ENCODE results near the gene SPZ1. TPM values are rescaled to one million over a fixed set of nuclear protein-coding genes. Genes with fewer than 3 reads are reported as not detected.
"Not testable (repeated sequence)": the region's sequence is repeated elsewhere in the genome, so short reads cannot be mapped to it uniquely, and the experiment has no call there.

Gene SPZ1
- total and polyA plus RNA-seq, 4 donors, result not detected

DNA sequence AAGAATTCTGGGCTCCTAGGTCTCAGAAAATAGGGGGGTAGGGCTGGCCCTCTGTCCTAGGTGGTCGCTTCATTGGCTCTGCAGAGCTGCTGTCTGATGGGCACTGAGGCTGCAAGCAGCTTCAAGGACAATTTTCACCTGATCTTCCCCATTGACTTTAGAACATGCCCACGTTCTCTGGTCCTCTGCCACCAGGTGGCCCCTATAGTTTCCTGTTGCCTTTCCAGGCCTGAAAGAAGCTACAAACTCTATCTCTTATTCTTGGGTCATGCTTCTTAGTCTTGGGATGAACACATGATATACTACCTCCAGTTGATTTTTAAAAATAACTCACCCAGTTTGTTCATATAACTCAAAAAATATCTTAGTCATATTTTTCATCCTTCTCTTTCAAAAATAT lies 26.3 kb downstream of the SPZ1 start:
- WGBS, 2 donors, result 66 to 69% methylated on average over 2 of the region's 2 CpGs
- no peaks in the 10 kb centered on the region for H3K4me1 ChIP-seq (ENCODE audit: control insufficient read depth in 1 of 2, insufficient read depth in 2 of 2, low read length in 2 of 2)
- H3K9me3 ChIP-seq (ENCODE audit: control insufficient read depth, low read length), result no peaks in the 10 kb centered on the region
- no peaks in the 10 kb centered on the region for H3K27me3 ChIP-seq (ENCODE audit: control insufficient read depth in 1 of 2, insufficient read depth in 2 of 2, low read length in 1 of 2)
- no peak overlapping the region for H3K4me3 ChIP-seq (ENCODE audit: low read length in 2 of 2)
- ATAC-seq (ENCODE audit: low FRiP score) (no peak), DNase-seq (no peak)
- H3K36me3 ChIP-seq (ENCODE audit: control insufficient read depth in 1 of 2, insufficient read depth in 2 of 2, low read length in 1 of 2), result no peaks in the 10 kb centered on the region
- H3K27ac ChIP-seq (ENCODE audit: low read depth in 1 of 2, low read length in 2 of 2), result no peak overlapping the region
- intact Hi-C loops (cut with DNase I), result no loop called here

DNA sequence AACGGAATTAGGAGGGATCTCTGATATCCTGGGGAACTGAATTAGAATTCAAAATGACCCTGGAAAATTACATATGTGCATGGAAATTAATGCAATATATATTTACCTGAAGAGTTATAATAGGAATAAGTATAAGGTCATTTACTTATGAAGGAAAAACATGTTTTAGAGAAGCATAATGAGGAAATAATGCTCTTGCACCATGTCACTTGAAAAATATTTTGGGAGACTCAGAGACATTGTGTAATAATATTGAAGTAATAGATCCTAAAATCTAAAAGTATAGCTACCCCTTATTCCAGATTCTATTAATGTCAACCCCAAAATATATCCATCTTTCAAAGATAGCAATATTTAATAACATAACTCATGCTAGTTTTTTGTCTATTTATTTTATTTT lies 28.4 kb downstream of the SPZ1 start:
- Histone ChIP-seq H3K27ac (ENCODE audit: low read depth in 1 of 2, low read length in 2 of 2) (no peak overlapping the region), H3K27me3 (ENCODE audit: control insufficient read depth in 1 of 2, insufficient read depth in 2 of 2, low read length in 1 of 2) (no peaks in the 10 kb centered on the region), H3K9me3 (ENCODE audit: control insufficient read depth, low read length) (no peaks in the 10 kb centered on the region), H3K36me3 (ENCODE audit: control insufficient read depth in 1 of 2, insufficient read depth in 2 of 2, low read length in 1 of 2) (no peaks in the 10 kb centered on the region), H3K4me1 (ENCODE audit: control insufficient read depth in 1 of 2, insufficient read depth in 2 of 2, low read length in 2 of 2) (no peaks in the 10 kb centered on the region), H3K4me3 (ENCODE audit: low read length in 2 of 2) (no peak overlapping the region)
- no peak for ATAC-seq (ENCODE audit: low FRiP score)
- intact Hi-C loops (cut with DNase I), result no loop called here
- WGBS, 2 donors, result 53 to 70% methylated on average over 1 of the region's 1 CpG
- DNase-seq, result no peak

DNA sequence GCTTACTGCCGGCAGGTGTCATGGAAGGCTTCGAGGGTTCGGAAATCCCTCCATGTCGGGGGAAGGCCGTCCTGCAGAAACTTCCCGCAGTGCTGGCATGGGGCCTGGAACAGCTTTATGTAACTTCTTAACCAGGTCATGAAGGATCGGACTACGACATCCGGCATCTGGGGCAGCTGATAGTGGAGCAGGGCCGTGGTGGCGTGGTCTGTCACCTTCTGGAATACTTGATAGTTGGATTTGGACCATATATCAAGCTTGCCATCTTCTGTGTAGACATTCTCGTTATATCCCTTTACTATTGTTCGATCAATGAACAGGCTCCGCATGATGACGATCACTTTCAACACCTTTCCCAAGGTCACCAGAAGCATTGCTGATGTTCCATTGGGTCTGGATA lies 31.2 kb downstream of the SPZ1 start:
- 91 to 94% methylated on average over 15 of the region's 15 CpGs for WGBS, 2 donors

DNA sequence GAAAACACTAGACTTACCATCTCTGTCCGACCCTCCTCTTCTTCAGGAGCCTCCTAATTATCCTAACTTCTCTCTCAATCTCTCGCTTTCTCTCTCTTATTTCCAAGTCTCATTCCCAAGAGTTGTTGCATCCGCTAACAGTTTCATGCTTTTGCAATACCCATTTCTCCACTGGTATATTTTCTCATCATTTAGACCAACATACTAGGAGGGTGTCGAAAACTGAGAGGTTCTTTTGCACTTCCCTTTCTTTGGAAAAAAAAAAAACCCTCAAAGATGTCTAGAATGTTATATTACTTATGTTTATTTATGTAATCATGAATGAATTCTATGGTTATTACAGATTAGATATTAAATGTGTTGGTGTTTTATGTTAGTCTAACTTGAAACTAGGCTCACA lies 35.9 kb downstream of the SPZ1 start:
- Histone ChIP-seq H3K27ac (ENCODE audit: low read depth in 1 of 2, low read length in 2 of 2) (no peak overlapping the region), H3K9me3 (ENCODE audit: control insufficient read depth, low read length) (no peaks in the 10 kb centered on the region), H3K27me3 (ENCODE audit: control insufficient read depth in 1 of 2, insufficient read depth in 2 of 2, low read length in 1 of 2) (no peaks in the 10 kb centered on the region), H3K36me3 (ENCODE audit: control insufficient read depth in 1 of 2, insufficient read depth in 2 of 2, low read length in 1 of 2) (no peaks in the 10 kb centered on the region), H3K4me1 (ENCODE audit: control insufficient read depth in 1 of 2, insufficient read depth in 2 of 2, low read length in 2 of 2) (no peaks in the 10 kb centered on the region), H3K4me3 (ENCODE audit: low read length in 2 of 2) (no peak overlapping the region)
- DNase-seq (no peak), ATAC-seq (ENCODE audit: low FRiP score) (no peak)
- 93 to 94% methylated on average over 4 of the region's 4 CpGs for WGBS, 2 donors
- intact Hi-C loops (cut with DNase I), result no loop called here

More for the DNA sequence above, 31.2 kb downstream of the SPZ1 start:
- ATAC-seq (ENCODE audit: low FRiP score); H3K4me3 ChIP-seq (ENCODE audit: low read length in 2 of 2); H3K36me3 ChIP-seq (ENCODE audit: control insufficient read depth in 1 of 2, insufficient read depth in 2 of 2, low read length in 1 of 2); DNase-seq; H3K9me3 ChIP-seq (ENCODE audit: control insufficient read depth, low read length); H3K27me3 ChIP-seq (ENCODE audit: control insufficient read depth in 1 of 2, insufficient read depth in 2 of 2, low read length in 1 of 2); H3K27ac ChIP-seq (ENCODE audit: low read depth in 1 of 2, low read length in 2 of 2); H3K4me1 ChIP-seq (ENCODE audit: control insufficient read depth in 1 of 2, insufficient read depth in 2 of 2, low read length in 2 of 2); intact Hi-C loops (cut with DNase I): not testable (repeated sequence)

- WGBS, 2 donors, result 95 to 96% methylated on average over 1 of the region's 1 CpG
Observed at GRCh38 chr5:80357671-80358070, 37.9 kb downstream of the SPZ1 start.

DNA sequence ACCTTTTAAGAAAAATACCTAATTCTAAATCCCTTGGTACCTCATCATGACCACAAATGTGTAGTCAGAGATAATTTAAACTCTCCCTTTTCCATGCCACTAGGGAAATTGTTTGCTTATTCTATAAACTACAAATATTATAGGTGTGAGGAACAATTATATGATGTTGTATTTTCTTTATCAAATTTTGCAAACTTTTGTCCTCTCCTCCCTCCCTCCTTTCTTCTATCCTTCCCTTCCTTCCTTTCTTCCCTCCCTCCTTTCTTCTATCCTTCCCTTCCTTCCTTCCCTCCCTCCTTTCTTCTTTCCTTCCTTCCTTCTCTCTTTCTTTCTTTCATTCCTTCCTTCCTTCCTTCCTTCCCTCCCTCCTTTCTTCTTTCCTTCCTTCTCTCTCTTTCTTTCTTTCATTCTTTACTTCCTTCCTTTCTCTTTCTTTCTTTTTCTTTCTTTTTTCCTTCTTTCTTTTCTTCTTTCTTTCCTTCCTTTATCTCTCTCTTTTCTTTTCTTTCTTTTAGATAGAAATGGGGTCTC lies 41.2 kb downstream of the SPZ1 start:
- H3K27me3 ChIP-seq (ENCODE audit: control insufficient read depth in 1 of 2, insufficient read depth in 2 of 2, low read length in 1 of 2), result no peaks in the 10 kb centered on the region
- H3K27ac ChIP-seq (ENCODE audit: low read depth in 1 of 2, low read length in 2 of 2), result no peak overlapping the region
- intact Hi-C loops (cut with DNase I), result no loop called here
- H3K9me3 ChIP-seq (ENCODE audit: control insufficient read depth, low read length), result peaks cover 1% of the 10 kb centered on the region
- no peaks in the 10 kb centered on the region for H3K36me3 ChIP-seq (ENCODE audit: control insufficient read depth in 1 of 2, insufficient read depth in 2 of 2, low read length in 1 of 2)
- ATAC-seq (ENCODE audit: low FRiP score), result no peak
- H3K4me1 ChIP-seq (ENCODE audit: control insufficient read depth in 1 of 2, insufficient read depth in 2 of 2, low read length in 2 of 2), result no peaks in the 10 kb centered on the region
- no peak for DNase-seq
- no peak overlapping the region for H3K4me3 ChIP-seq (ENCODE audit: low read length in 2 of 2)

More at GRCh38 chr5:80357671-80358070, 37.9 kb downstream of the SPZ1 start:
- intact Hi-C loops (cut with DNase I), result no loop called here
- Histone ChIP-seq H3K27me3 (ENCODE audit: control insufficient read depth in 1 of 2, insufficient read depth in 2 of 2, low read length in 1 of 2) (no peaks in the 10 kb centered on the region), H3K4me3 (ENCODE audit: low read length in 2 of 2) (no peak overlapping the region), H3K4me1 (ENCODE audit: control insufficient read depth in 1 of 2, insufficient read depth in 2 of 2, low read length in 2 of 2) (no peaks in the 10 kb centered on the region), H3K27ac (ENCODE audit: low read depth in 1 of 2, low read length in 2 of 2) (no peak overlapping the region), H3K9me3 (ENCODE audit: control insufficient read depth, low read length) (peaks cover 1% of the 10 kb centered on the region), H3K36me3 (ENCODE audit: control insufficient read depth in 1 of 2, insufficient read depth in 2 of 2, low read length in 1 of 2) (no peaks in the 10 kb centered on the region)
- DNase-seq (no peak), ATAC-seq (ENCODE audit: low FRiP score) (no peak)

DNA sequence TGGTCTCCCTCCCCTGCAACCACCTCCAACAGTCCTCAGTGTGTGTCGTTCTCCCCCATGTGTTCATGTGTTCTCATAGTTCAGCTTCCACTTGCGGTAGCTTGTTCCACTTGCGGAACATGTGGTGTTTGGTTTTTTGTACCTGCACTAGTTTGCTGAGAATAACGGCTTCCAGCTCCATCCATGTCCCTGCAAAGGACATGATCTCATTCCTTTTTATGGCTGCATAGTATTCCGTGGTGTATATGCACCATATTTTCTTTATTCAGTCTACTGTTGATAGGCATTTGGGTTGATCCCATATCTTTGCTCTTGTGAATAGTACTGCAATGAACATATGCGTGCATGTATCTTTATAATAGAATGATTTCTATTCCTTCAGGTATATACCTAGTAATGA lies 45.1 kb downstream of the SPZ1 start:
- 90% methylated on average over 6 of the region's 6 CpGs for WGBS, 2 donors
- H3K27ac ChIP-seq (ENCODE audit: low read depth in 1 of 2, low read length in 2 of 2), result no peak overlapping the region
- no peak overlapping the region for H3K4me3 ChIP-seq (ENCODE audit: low read length in 2 of 2)
- peaks cover 1% of the 10 kb centered on the region for H3K9me3 ChIP-seq (ENCODE audit: control insufficient read depth, low read length)
- no peaks in the 10 kb centered on the region for H3K27me3 ChIP-seq (ENCODE audit: control insufficient read depth in 1 of 2, insufficient read depth in 2 of 2, low read length in 1 of 2)
- H3K4me1 ChIP-seq (ENCODE audit: control insufficient read depth in 1 of 2, insufficient read depth in 2 of 2, low read length in 2 of 2), result no peaks in the 10 kb centered on the region
- intact Hi-C loops (cut with DNase I), result no loop called here
- no peak for ATAC-seq (ENCODE audit: low FRiP score)
- no peaks in the 10 kb centered on the region for H3K36me3 ChIP-seq (ENCODE audit: control insufficient read depth in 1 of 2, insufficient read depth in 2 of 2, low read length in 1 of 2)
- DNase-seq, result no peak

DNA sequence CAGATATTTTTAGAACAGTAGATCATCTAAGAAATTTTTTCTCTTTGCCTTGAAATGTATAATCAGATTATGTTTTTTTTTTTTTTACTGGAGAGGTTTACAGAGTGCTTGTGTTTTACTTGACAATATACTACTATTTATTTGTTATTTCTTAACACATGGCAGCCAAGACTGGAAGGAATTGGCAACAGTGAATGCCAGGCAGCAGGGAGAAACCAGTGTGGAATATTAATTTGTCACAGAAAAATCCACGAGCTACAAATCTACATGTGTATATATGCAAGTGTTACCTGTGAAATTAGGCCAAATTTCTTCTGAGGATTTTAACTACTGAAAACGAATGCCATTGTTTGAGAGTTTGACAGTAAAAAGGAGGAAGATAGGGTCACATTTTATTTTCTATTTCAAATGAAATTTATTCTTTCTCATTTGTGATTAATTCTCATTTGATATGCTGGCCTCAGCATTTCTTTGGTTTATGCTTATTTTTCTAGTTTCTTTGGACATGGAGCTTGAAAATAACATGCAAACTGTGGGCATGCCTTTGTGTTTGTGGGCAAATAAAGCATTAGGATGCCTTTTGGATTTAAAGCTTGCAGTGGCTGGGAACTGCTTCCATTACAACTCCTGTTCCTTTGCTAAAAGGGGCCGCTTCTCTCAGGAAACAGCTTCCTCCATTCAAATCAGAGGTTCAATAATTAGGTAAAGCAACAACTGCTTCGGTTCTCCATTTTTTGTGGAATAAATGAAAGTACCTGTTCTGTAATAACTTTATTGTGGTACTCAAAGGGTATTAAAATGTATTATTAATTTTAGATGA lies 49.1 kb downstream of the SPZ1 start:
- no peaks in the 10 kb centered on the region for H3K27me3 ChIP-seq (ENCODE audit: control insufficient read depth in 1 of 2, insufficient read depth in 2 of 2, low read length in 1 of 2)
- 59 to 63% methylated on average over 4 of the region's 4 CpGs for WGBS, 2 donors
- H3K4me1 ChIP-seq (ENCODE audit: control insufficient read depth in 1 of 2, insufficient read depth in 2 of 2, low read length in 2 of 2), result no peaks in the 10 kb centered on the region
- H3K4me3 ChIP-seq (ENCODE audit: low read length in 2 of 2), result no peak overlapping the region
- no peaks in the 10 kb centered on the region for H3K9me3 ChIP-seq (ENCODE audit: control insufficient read depth, low read length)
- no peak overlapping the region for H3K27ac ChIP-seq (ENCODE audit: low read depth in 1 of 2, low read length in 2 of 2)
- no peaks in the 10 kb centered on the region for H3K36me3 ChIP-seq (ENCODE audit: control insufficient read depth in 1 of 2, insufficient read depth in 2 of 2, low read length in 1 of 2)
- ATAC-seq (ENCODE audit: low FRiP score) (no peak), DNase-seq (no peak)
- intact Hi-C loops (cut with DNase I), result no loop called here

DNA sequence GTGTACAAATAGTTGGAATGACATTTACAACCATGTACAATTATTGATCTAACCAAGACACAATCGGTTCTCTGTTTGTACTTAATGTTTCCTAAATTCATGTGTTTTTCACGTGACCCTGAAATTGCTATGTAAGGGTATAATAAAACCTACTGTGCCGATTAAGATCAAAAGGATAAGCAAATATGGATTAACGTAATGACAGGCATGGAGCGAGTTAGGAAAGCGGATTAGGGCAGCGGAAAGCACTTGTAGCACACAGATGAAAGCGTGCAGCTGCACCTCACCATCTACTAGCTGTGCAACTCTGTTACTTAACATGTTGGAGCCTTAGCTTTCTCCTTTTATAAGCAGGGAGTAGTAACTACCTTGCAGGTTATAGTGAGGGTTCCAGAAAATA lies 49.7 kb downstream of the SPZ1 start:
- intact Hi-C loops (cut with DNase I), result no loop called here
- Histone ChIP-seq H3K4me3 (ENCODE audit: low read length in 2 of 2) (no peak overlapping the region), H3K27ac (ENCODE audit: low read depth in 1 of 2, low read length in 2 of 2) (no peak overlapping the region), H3K36me3 (ENCODE audit: control insufficient read depth in 1 of 2, insufficient read depth in 2 of 2, low read length in 1 of 2) (no peaks in the 10 kb centered on the region), H3K27me3 (ENCODE audit: control insufficient read depth in 1 of 2, insufficient read depth in 2 of 2, low read length in 1 of 2) (no peaks in the 10 kb centered on the region), H3K4me1 (ENCODE audit: control insufficient read depth in 1 of 2, insufficient read depth in 2 of 2, low read length in 2 of 2) (no peaks in the 10 kb centered on the region), H3K9me3 (ENCODE audit: control insufficient read depth, low read length) (no peaks in the 10 kb centered on the region)
- WGBS, 2 donors, result 88% methylated on average over 8 of the region's 8 CpGs
- DNase-seq (no peak), ATAC-seq (ENCODE audit: low FRiP score) (no peak)
